Progenitor cell of endocrine pancreas (in vitro differentiated cells): ENCODE data around the gene CHAT. TPM values are rescaled to one million over a fixed set of nuclear protein-coding genes. Genes with fewer than 3 reads are reported as not detected.
A peak's percentile ranks its signal among the peaks of the same experiment; 100 is the strongest.

Source experiments
- DNase-seq: peaks from one replicate; pipeline ENCODE4 v3.0.0; 2021; ENCODE audit warnings: low spot score; ENCODE audit not compliant: unreplicated experiment
- H3K27ac Mint-ChIP-seq: 2 replicates; pipeline ENCODE4 v1.8.0; 2021; ENCODE audit warnings: mild to moderate bottlenecking, moderate library complexity, mixed read lengths
- H3K27me3 Mint-ChIP-seq: 2 replicates; pipeline ENCODE4 v1.8.0; 2021; ENCODE audit warnings: mixed read lengths
- H3K36me3 Mint-ChIP-seq: 2 replicates; pipeline ENCODE4 v1.8.0; 2022; ENCODE audit warnings: mixed read lengths; ENCODE audit not compliant: insufficient read depth
- H3K4me1 Mint-ChIP-seq: 2 replicates; pipeline ENCODE4 v1.8.0; 2021; ENCODE audit warnings: low read depth, mixed read lengths
- H3K4me3 Mint-ChIP-seq: 2 replicates; pipeline ENCODE4 v1.8.0; 2021; ENCODE audit warnings: low read depth, mild to moderate bottlenecking, moderate library complexity, mixed read lengths
- H3K9me3 Mint-ChIP-seq: 2 replicates; pipeline ENCODE4 v1.8.0; 2021; ENCODE audit warnings: low read depth, mixed read lengths
- CTCF ChIP-seq: fragments of 200-600 bp; sonication (generic); IDR thresholded peaks from one replicate; pipeline ENCODE4 v1.5.0; 2021; ENCODE audit warnings: antibody characterized with exemption, mild to moderate bottlenecking; ENCODE audit not compliant: unreplicated experiment
- total RNA-seq: library from RNA; stranded (reverse); gene quantifications from 2 replicates; pipeline ENCODE4 v1.2.1, GENCODE V29; 2021

The CHAT gene
- total RNA-seq, 1 donor from 2014 or later: not detected

GRCh38 chr10:49593998-49594397 lies 19.8 kb upstream of the CHAT start:
- no peak for TF ChIP-seq CTCF
- no peak for DNase-seq
- H3K4me3 Mint-ChIP-seq: no peak overlapping the region
- H3K27ac Mint-ChIP-seq: no peak overlapping the region
- peaks cover 40% of the 10 kb centered on the region for H3K27me3 Mint-ChIP-seq
- H3K9me3 Mint-ChIP-seq: no peaks in the 10 kb centered on the region
- no peaks in the 10 kb centered on the region for H3K4me1 Mint-ChIP-seq
- no peaks in the 10 kb centered on the region for H3K36me3 Mint-ChIP-seq

- Mint-ChIP-seq H3K4me1 (no peaks in the 10 kb centered on the region), H3K27me3 (peaks cover 43% of the 10 kb centered on the region), H3K9me3 (no peaks in the 10 kb centered on the region), H3K27ac (no peak overlapping the region), H3K4me3 (no peak overlapping the region), H3K36me3 (no peaks in the 10 kb centered on the region)
- no peak for DNase-seq
- TF ChIP-seq CTCF: peak; percentile 87
Measured at GRCh38 chr10:49594594-49594993, 19.2 kb upstream of the CHAT start.

GRCh38 chr10:49595003-49595712 lies 18.7 kb upstream of the CHAT start:
- Mint-ChIP-seq H3K36me3 (no peaks in the 10 kb centered on the region), H3K27ac (no peak overlapping the region), H3K27me3 (peaks cover 47% of the 10 kb centered on the region), H3K4me3 (no peak overlapping the region), H3K4me1 (no peaks in the 10 kb centered on the region), H3K9me3 (no peaks in the 10 kb centered on the region)
- TF ChIP-seq CTCF: no peak
- DNase-seq: no peak

- Mint-ChIP-seq H3K27me3 (peaks cover 54% of the 10 kb centered on the region), H3K4me1 (no peaks in the 10 kb centered on the region), H3K36me3 (no peaks in the 10 kb centered on the region), H3K27ac (no peak overlapping the region), H3K9me3 (no peaks in the 10 kb centered on the region), H3K4me3 (no peak overlapping the region)
- no peak for DNase-seq
- TF ChIP-seq CTCF: no peak
Measured at GRCh38 chr10:49595713-49596492, 17.9 kb upstream of the CHAT start.

- no peaks in the 10 kb centered on the region for H3K36me3 Mint-ChIP-seq
Measured at GRCh38 chr10:49596493-49596809, 17.4 kb upstream of the CHAT start.

More at GRCh38 chr10:49596493-49596809, 17.4 kb upstream of the CHAT start:
- no peak overlapping the region for H3K27ac Mint-ChIP-seq
- H3K4me1 Mint-ChIP-seq: no peaks in the 10 kb centered on the region
- TF ChIP-seq CTCF: no peak
- H3K9me3 Mint-ChIP-seq: no peaks in the 10 kb centered on the region
- peaks cover 56% of the 10 kb centered on the region for H3K27me3 Mint-ChIP-seq
- DNase-seq: no peak
- no peak overlapping the region for H3K4me3 Mint-ChIP-seq
